HEK293 (cell line): Measurements from ENCODE around the gene ZBED6.

ENCODE experiments used
- CTCF ChIA-PET: fragments of 350-600 bp; formaldehyde crosslinking; extraction: SDS; loops from one replicate; lab custom pipeline; 2021; ENCODE audit warnings: antibody characterized with exemption; lab: Yijun Ruan, JAX
- POLR2A ChIA-PET: fragments of 300-600 bp; formaldehyde crosslinking; extraction: SDS; loops from one replicate; lab custom pipeline; 2020; ENCODE audit warnings: antibody characterized with exemption, inconsistent platforms; lab: Yijun Ruan, JAX
- H3K27ac ChIP-seq: fragments of 200-500 bp; sonication (Bioruptor generic); 2 replicates; pipeline ENCODE4 v1.5.1; 2014; ENCODE audit warnings: low read depth, low read length, control low read depth, inconsistent platforms; ENCODE audit errors: extremely low read depth
- H3K36me3 ChIP-seq, 2 experiments: fragments of 200-500 bp in 1 of 2; sonication (Bioruptor generic) in 1 of 2; 1 replicate in 1 of 2; 2 replicates in 1 of 2; pipeline ENCODE4 v1.5.1; 2014 to 2017; ENCODE audit warnings: inconsistent platforms in 2 of 2, low read length in 2 of 2; ENCODE audit not compliant: control insufficient read depth in 2 of 2, insufficient read depth in 1 of 2
- H3K4me1 ChIP-seq: fragments of 200-500 bp; sonication (Bioruptor generic); 2 replicates; pipeline ENCODE4 v1.5.1; 2014; ENCODE audit warnings: mild to moderate bottlenecking, low read length, inconsistent platforms; ENCODE audit not compliant: control insufficient read depth, insufficient read depth
- H3K4me3 ChIP-seq: 2 replicates; pipeline ENCODE4 v1.5.1; 2011; ENCODE audit warnings: low read depth, mild to moderate bottlenecking, control low read depth, low read length, moderate library complexity
- H3K9me3 ChIP-seq: fragments of 200-500 bp; sonication (Bioruptor generic); 2 replicates; pipeline ENCODE4 v1.5.1; 2014; ENCODE audit warnings: low read depth, low read length, inconsistent platforms; ENCODE audit not compliant: control insufficient read depth, insufficient read depth
- BCL11B ChIP-seq: fragments of 450-650 bp; formaldehyde crosslinking; IDR thresholded peaks from 2 replicates; pipeline ENCODE4 v1.5.1; 2016; ENCODE audit warnings: low read depth, missing biosample characterization, missing genetic modification characterization
- GLIS2 ChIP-seq: fragments of 450-650 bp; formaldehyde crosslinking; IDR thresholded peaks from 2 replicates; pipeline ENCODE4 v1.5.1; 2016; ENCODE audit warnings: missing biosample characterization, missing genetic modification characterization
- IKZF3 ChIP-seq: fragments of 450-650 bp; IDR thresholded peaks from 2 replicates; pipeline ENCODE4 v1.5.0; 2018; ENCODE audit warnings: missing biosample characterization, mild to moderate bottlenecking, missing genetic modification characterization, moderate library complexity
- KLF10 ChIP-seq: fragments of 450-650 bp; IDR thresholded peaks from 2 replicates; pipeline ENCODE4 v1.5.1; 2018; ENCODE audit warnings: missing biosample characterization, mild to moderate bottlenecking, missing genetic modification characterization
- OVOL3 ChIP-seq: fragments of 450-650 bp; formaldehyde crosslinking; IDR thresholded peaks from 2 replicates; pipeline ENCODE4 v1.5.1; 2016; ENCODE audit warnings: missing biosample characterization, missing genetic modification characterization
- YY1 ChIP-seq: fragments of 450-650 bp; formaldehyde crosslinking; IDR thresholded peaks from 2 replicates; pipeline ENCODE4 v1.5.1; 2018; ENCODE audit warnings: missing biosample characterization, missing genetic modification characterization
- YY2 ChIP-seq: fragments of 450-650 bp; formaldehyde crosslinking; IDR thresholded peaks from 2 replicates; pipeline ENCODE4 v1.5.1; 2016; ENCODE audit warnings: missing biosample characterization, missing genetic modification characterization
- ZBTB1 ChIP-seq: fragments of 450-650 bp; formaldehyde crosslinking; IDR thresholded peaks from 2 replicates; pipeline ENCODE4 v1.5.1; 2016; ENCODE audit warnings: missing biosample characterization, missing genetic modification characterization
- ZNF140 ChIP-seq: fragments of 450-650 bp; formaldehyde crosslinking; IDR thresholded peaks from 2 replicates; pipeline ENCODE4 v1.5.1; 2016; ENCODE audit warnings: missing biosample characterization, missing genetic modification characterization
- ZNF175 ChIP-seq: fragments of 450-650 bp; formaldehyde crosslinking; IDR thresholded peaks from 2 replicates; pipeline ENCODE4 v1.5.1; 2016; ENCODE audit warnings: missing biosample characterization, missing genetic modification characterization
- ZNF202 ChIP-seq: fragments of 450-650 bp; formaldehyde crosslinking; IDR thresholded peaks from 2 replicates; pipeline ENCODE4 v1.5.1; 2016; ENCODE audit warnings: missing biosample characterization, missing genetic modification characterization, borderline replicate concordance
- ZNF341 ChIP-seq: fragments of 450-650 bp; formaldehyde crosslinking; IDR thresholded peaks from 2 replicates; pipeline ENCODE4; 2016; ENCODE audit warnings: low read depth, missing biosample characterization, missing genetic modification characterization
- ZNF354C ChIP-seq: fragments of 450-650 bp; formaldehyde crosslinking; IDR thresholded peaks from 2 replicates; pipeline ENCODE4 v1.5.1; 2016; ENCODE audit warnings: missing biosample characterization, missing genetic modification characterization, low read depth, borderline replicate concordance
- ZNF37A ChIP-seq: fragments of 450-650 bp; IDR thresholded peaks from 2 replicates; pipeline ENCODE4 v1.5.1; 2018; ENCODE audit warnings: missing biosample characterization, missing genetic modification characterization
- ZNF843 ChIP-seq: fragments of 450-650 bp; formaldehyde crosslinking; IDR thresholded peaks from 2 replicates; pipeline ENCODE4 v1.5.1; 2016; ENCODE audit warnings: missing biosample characterization, missing genetic modification characterization
- ZSCAN23 ChIP-seq: fragments of 450-650 bp; formaldehyde crosslinking; IDR thresholded peaks from 2 replicates; pipeline ENCODE4 v1.5.1; 2016; ENCODE audit warnings: missing biosample characterization, missing genetic modification characterization
- TF ChIP-seq, protein P1 (sequence below): fragments of 450-650 bp; formaldehyde crosslinking; IDR thresholded peaks from 2 replicates; pipeline ENCODE4 v1.5.1; 2016; ENCODE audit warnings: missing biosample characterization, missing genetic modification characterization
- TF ChIP-seq, protein P2 (sequence below): fragments of 450-650 bp; IDR thresholded peaks from 2 replicates; pipeline ENCODE4 v1.5.1; 2018; ENCODE audit warnings: missing biosample characterization, mild to moderate bottlenecking, missing genetic modification characterization
- TF ChIP-seq, protein P3 (sequence below): fragments of 450-650 bp; formaldehyde crosslinking; IDR thresholded peaks from 2 replicates; pipeline ENCODE4 v1.5.1; 2017; ENCODE audit warnings: missing biosample characterization, mild to moderate bottlenecking, missing genetic modification characterization, moderate library complexity

ZBED6 gene

DNA sequence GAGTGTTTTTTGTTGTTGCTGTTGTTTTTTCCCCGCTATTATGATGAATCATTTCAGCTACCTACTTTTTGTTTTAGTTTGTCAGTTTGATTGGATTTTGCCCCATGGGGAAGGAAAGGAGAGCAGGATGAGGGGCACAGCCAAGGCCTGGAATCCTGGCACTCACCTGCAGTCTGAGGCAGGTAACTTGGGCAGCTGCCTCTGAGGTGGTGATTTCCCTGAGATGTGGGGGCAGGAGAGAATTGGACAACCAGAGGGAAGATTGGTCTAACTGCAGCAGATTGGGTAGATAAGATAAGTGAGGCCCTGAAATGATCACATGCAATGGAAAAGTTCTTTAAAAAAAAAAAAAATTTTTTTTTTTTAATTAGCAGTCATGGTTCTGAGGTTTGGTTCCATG is 31.9 kb upstream of the ZBED6 start:
- Histone ChIP-seq H3K36me3 (no peaks in the 10 kb centered on the region), H3K4me1 (no peaks in the 10 kb centered on the region), H3K27ac (no peak overlapping the region), H3K4me3 (no peak overlapping the region), H3K9me3 (no peaks in the 10 kb centered on the region)
- CTCF ChIA-PET, result no interaction called here
- POLR2A ChIA-PET, result no interaction called here
- TF ChIP-seq ZNF37A (tag by site-specific recombination), result no peak
- TF ChIP-seq, protein P1, sequence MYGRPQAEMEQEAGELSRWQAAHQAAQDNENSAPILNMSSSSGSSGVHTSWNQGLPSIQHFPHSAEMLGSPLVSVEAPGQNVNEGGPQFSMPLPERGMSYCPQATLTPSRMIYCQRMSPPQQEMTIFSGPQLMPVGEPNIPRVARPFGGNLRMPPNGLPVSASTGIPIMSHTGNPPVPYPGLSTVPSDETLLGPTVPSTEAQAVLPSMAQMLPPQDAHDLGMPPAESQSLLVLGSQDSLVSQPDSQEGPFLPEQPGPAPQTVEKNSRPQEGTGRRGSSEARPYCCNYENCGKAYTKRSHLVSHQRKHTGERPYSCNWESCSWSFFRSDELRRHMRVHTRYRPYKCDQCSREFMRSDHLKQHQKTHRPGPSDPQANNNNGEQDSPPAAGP (tag by site-specific recombination), result no peak
- TF ChIP-seq ZNF354C (tag by site-specific recombination), result no peak
- no peak for TF ChIP-seq IKZF3 (tag by site-specific recombination)
- TF ChIP-seq ZNF843 (tag by site-specific recombination), result no peak
- TF ChIP-seq OVOL3, result no peak
- no peak for TF ChIP-seq ZSCAN23
- TF ChIP-seq KLF10 (tag by site-specific recombination), result no peak
- TF ChIP-seq, protein P2, sequence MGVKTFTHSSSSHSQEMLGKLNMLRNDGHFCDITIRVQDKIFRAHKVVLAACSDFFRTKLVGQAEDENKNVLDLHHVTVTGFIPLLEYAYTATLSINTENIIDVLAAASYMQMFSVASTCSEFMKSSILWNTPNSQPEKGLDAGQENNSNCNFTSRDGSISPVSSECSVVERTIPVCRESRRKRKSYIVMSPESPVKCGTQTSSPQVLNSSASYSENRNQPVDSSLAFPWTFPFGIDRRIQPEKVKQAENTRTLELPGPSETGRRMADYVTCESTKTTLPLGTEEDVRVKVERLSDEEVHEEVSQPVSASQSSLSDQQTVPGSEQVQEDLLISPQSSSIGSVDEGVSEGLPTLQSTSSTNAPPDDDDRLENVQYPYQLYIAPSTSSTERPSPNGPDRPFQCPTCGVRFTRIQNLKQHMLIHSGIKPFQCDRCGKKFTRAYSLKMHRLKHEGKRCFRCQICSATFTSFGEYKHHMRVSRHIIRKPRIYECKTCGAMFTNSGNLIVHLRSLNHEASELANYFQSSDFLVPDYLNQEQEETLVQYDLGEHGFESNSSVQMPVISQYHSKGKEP (tag by site-specific recombination), result no peak
- TF ChIP-seq GLIS2 (tag by site-specific recombination), result no peak
- TF ChIP-seq YY2 (tag by site-specific recombination), result no peak
- no peak for TF ChIP-seq ZNF341
- TF ChIP-seq, all 188 proteins: peak for 0

DNA sequence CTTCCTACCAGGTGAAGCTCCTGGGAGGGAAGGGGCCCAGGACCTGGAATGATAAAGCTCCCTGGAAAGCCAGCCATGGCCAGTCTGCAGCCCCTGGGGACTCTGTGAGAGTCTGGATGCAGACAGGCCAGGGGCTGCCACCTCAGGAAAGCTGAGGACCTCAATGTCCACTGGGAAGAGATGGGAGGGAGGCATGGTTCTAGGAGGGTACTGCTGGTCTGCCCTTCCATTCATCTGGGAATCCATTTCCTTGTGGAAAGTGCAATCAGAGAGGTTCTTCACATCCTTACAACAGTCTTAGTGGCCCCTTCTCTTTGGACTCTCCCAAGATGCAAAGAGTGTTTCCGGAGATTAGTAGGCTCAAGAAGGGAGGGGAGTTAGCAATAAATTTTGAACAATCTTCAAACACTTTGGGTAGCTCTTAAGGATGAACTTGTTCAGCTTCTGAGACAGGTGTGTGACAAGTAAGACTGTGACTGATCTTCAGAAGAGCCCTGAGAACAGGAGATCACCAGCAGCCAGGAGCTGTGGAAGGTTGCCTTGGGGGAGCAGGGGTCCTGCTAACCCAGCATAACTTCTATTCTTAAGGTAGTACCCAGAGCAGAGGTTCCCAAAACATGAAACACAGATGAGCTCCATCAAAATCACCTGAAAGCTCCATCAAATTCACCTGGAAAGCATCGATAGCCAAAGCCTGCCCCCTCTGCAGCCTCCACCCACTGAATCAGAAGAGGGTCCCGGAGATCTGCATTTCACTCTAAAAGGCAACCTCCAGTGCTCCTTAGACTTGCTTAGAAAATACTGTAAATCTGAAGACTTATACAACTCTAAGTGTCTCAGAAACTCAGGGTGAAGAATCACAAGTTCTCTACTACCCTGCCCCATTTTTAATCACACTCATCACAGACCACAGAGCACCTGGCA is 31.1 kb upstream of the ZBED6 start:
- Histone ChIP-seq H3K9me3 (no peaks in the 10 kb centered on the region), H3K36me3 (no peaks in the 10 kb centered on the region), H3K4me3 (no peak overlapping the region), H3K27ac (no peak overlapping the region), H3K4me1 (no peaks in the 10 kb centered on the region)
- TF ChIP-seq ZNF202 (tag by site-specific recombination) (no peak), ZNF175 (tag by site-specific recombination) (no peak), YY1 (tag by site-specific recombination) (no peak), ZNF140 (tag by site-specific recombination) (no peak), ZBTB1 (tag by site-specific recombination) (no peak), BCL11B (no peak)
- TF ChIP-seq, protein P3, sequence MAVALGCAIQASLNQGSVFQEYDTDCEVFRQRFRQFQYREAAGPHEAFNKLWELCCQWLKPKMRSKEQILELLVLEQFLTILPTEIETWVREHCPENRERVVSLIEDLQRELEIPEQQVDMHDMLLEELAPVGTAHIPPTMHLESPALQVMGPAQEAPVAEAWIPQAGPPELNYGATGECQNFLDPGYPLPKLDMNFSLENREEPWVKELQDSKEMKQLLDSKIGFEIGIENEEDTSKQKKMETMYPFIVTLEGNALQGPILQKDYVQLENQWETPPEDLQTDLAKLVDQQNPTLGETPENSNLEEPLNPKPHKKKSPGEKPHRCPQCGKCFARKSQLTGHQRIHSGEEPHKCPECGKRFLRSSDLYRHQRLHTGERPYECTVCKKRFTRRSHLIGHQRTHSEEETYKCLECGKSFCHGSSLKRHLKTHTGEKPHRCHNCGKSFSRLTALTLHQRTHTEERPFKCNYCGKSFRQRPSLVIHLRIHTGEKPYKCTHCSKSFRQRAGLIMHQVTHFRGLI, result no peak
- ChIA-PET POLR2A (interaction anchor here (0.5 kb wide), 1 partner anchor 43 kb away, joined by 9 read pairs; no protein-coding TSS in a partner anchor), CTCF (no interaction called here)
